HCT116 (cell line): ENCODE data around the gene EPDR1.

Experiments used
- CTCF ChIP-seq, 3 experiments: fragments of 200-600 bp in 1 of 3; sonication (generic) in 1 of 3; IDR thresholded peaks in 2 of 3; conservative IDR thresholded peaks in 1 of 3; 2 replicates each; pipeline ENCODE4 v1.5.1; 2012 to 2017; ENCODE audit warnings: low read depth in 2 of 3, low read length in 2 of 3, antibody characterized with exemption in 1 of 3, borderline replicate concordance in 1 of 3, control low read depth in 1 of 3, mild to moderate bottlenecking in 1 of 3, mixed read lengths in 1 of 3, mixed run types in 1 of 3, moderate library complexity in 1 of 3; ENCODE audit not compliant: insufficient read depth in 1 of 3
- EGR1 ChIP-seq: IDR thresholded peaks from 2 replicates; pipeline ENCODE4 v1.6.1; 2012; ENCODE audit warnings: low read depth
- JUND ChIP-seq: IDR thresholded peaks from 2 replicates; pipeline ENCODE4 v1.6.1; 2012

DNA sequence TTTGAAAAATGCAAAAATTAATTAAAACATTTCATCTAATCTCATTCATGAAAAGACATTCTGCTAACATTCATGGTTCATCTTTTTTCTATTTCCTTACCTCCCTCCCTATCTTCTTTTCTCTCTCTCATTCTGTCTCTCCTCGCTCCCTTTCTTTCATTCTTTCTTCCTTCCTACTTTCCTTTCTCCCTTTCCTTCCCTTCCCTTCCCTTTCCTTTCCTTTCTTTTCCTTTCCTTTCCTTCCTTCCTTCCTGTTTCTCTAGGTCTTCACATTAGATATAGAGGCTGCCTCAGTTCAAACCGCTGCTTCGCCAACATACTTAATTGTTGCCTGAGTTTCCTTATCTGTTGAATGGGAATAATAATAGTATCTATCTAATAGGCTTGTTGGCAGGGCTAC is 25.8 kb upstream of the EPDR1 start:
- TF ChIP-seq CTCF (IDR thresholded peaks at IDR 0.05 in 2 of 3, conservative IDR thresholded peaks at IDR 0.05 in 1 of 3; ENCODE audit: borderline replicate concordance in 1 of 3, insufficient read depth in 1 of 3, low read depth in 2 of 3, low read length in 2 of 3) (no peak), JUND (no peak), EGR1 (no peak)
